Parathyroid adenoma (tissue), 2 donors: ENCODE results near the gene MRPL44.
"Not testable (repeated sequence)": the region's sequence is repeated elsewhere in the genome, so short reads cannot be mapped to it uniquely, and the experiment has no call there.

Experiments used
- H2AFZ ChIP-seq: fragments of 300-600 bp; sonication (generic); one replicate; pipeline ENCODE4 v1.7.0; 2017; ENCODE audit warnings: antibody characterized with exemption, mild to moderate bottlenecking
- H3K27ac ChIP-seq: fragments of 300-600 bp; sonication (generic); one replicate; pipeline ENCODE4 v1.7.0; 2017
- H3K27me3 ChIP-seq: fragments of 300-600 bp; sonication (generic); one replicate; pipeline ENCODE4 v1.7.0; 2017; ENCODE audit warnings: low read length; ENCODE audit not compliant: control insufficient read depth, insufficient read depth
- H3K36me3 ChIP-seq: fragments of 300-600 bp; sonication (generic); one replicate; pipeline ENCODE4 v1.7.0; 2017; ENCODE audit warnings: low read length; ENCODE audit not compliant: control insufficient read depth, insufficient read depth
- H3K4me1 ChIP-seq: fragments of 300-600 bp; sonication (generic); one replicate; pipeline ENCODE4 v1.7.0; 2017; ENCODE audit warnings: control low read depth
- H3K4me2 ChIP-seq: fragments of 300-600 bp; sonication (generic); one replicate; pipeline ENCODE4 v1.7.0; 2017; ENCODE audit warnings: low read length
- H3K4me3 ChIP-seq: fragments of 300-600 bp; sonication (generic); one replicate; pipeline ENCODE4 v1.7.0; 2017; ENCODE audit warnings: low read depth, low read length
- H3K79me2 ChIP-seq: fragments of 300-600 bp; sonication (generic); one replicate; pipeline ENCODE4 v1.7.0; 2017; ENCODE audit warnings: control low read depth
- H3K9ac ChIP-seq: fragments of 300-600 bp; sonication (generic); one replicate; pipeline ENCODE4 v1.7.0; 2017; ENCODE audit warnings: mild to moderate bottlenecking
- H3K9me3 ChIP-seq: fragments of 300-600 bp; sonication (generic); one replicate; pipeline ENCODE4 v1.7.0; 2017; ENCODE audit warnings: low read length; ENCODE audit not compliant: control insufficient read depth
- TF ChIP-seq, protein P1 (sequence below): fragments of 300-600 bp; sonication (generic); IDR thresholded peaks from one replicate; pipeline ENCODE4 v1.7.0; 2017; ENCODE audit warnings: antibody characterized with exemption, mild to moderate bottlenecking
- donor health status: primary hyperparathyroidism.

The MRPL44 gene

DNA sequence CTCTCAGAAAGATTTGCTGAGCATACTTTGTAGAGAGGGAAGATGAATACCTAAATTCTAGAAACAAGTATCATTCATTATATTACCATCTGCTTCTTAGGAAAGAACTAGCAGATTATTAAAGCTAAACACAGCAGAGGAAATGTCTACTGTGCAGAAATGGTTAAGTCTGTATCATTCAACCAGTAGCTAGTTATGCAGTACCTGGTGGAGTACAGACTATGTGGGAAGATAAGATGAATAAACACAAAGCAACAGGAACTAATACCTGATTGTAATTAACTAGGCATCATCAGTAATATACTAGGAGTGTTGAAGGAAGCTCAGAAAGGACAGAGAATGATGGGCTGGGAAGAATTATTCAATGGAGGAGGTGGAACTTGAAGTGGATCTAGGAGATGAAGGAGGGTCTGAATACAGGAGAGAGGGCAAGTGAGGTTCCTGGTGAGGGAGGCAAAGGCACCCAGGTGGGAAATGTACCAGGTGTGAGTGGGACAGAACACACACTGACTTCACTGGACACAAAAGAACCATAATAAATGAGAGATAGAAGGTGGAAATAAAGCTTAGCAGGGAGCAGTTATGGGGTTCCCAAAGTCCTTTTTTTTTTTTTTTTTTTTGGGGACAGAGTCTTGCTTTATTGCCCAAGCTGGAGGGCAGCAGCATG lies 21.7 kb upstream of the MRPL44 start:
- Histone ChIP-seq H2AFZ (no peak overlapping the region), H3K27ac (no peak overlapping the region), H3K27me3 (no peaks in the 10 kb centered on the region), H3K9ac (no peak overlapping the region), H3K79me2 (peaks cover 53% of the 10 kb centered on the region), H3K4me2 (no peak overlapping the region), H3K4me1 (peaks cover 32% of the 10 kb centered on the region), H3K9me3 (no peaks in the 10 kb centered on the region), H3K36me3 (no peaks in the 10 kb centered on the region), H3K4me3 (no peak overlapping the region)
- TF ChIP-seq, protein P1, sequence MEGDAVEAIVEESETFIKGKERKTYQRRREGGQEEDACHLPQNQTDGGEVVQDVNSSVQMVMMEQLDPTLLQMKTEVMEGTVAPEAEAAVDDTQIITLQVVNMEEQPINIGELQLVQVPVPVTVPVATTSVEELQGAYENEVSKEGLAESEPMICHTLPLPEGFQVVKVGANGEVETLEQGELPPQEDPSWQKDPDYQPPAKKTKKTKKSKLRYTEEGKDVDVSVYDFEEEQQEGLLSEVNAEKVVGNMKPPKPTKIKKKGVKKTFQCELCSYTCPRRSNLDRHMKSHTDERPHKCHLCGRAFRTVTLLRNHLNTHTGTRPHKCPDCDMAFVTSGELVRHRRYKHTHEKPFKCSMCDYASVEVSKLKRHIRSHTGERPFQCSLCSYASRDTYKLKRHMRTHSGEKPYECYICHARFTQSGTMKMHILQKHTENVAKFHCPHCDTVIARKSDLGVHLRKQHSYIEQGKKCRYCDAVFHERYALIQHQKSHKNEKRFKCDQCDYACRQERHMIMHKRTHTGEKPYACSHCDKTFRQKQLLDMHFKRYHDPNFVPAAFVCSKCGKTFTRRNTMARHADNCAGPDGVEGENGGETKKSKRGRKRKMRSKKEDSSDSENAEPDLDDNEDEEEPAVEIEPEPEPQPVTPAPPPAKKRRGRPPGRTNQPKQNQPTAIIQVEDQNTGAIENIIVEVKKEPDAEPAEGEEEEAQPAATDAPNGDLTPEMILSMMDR, result no peak

DNA sequence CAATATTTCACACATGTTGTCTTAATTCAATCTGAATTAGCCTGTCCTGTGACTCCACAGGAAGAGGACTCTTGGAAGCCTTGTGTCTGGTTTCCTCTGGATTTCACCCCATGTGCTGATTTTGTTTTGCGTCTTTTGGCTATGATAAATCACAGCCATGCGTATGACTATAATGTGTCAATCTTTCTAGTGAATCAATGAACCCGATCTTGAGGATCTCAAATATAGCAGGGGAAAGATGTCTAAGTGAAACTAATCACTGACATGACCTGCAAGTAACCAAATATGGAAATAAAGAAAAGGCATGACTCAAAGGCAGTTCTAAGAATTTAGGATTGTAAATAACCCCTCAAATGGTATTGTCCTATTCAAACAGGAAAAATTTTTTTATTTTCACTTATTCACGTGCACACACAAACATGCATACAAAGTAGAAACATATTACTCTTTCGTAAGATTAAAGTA lies 20.4 kb upstream of the MRPL44 start:
- Histone ChIP-seq H3K4me2 (no peak overlapping the region), H3K79me2 (peaks cover 59% of the 10 kb centered on the region), H3K9ac (no peak overlapping the region), H3K36me3 (no peaks in the 10 kb centered on the region), H3K27ac (peak overlapping the region; percentile 30), H3K4me3 (no peak overlapping the region), H3K27me3 (no peaks in the 10 kb centered on the region), H3K4me1 (peaks cover 22% of the 10 kb centered on the region), H2AFZ (no peak overlapping the region), H3K9me3 (no peaks in the 10 kb centered on the region)
- TF ChIP-seq, protein P1, result no peak

DNA sequence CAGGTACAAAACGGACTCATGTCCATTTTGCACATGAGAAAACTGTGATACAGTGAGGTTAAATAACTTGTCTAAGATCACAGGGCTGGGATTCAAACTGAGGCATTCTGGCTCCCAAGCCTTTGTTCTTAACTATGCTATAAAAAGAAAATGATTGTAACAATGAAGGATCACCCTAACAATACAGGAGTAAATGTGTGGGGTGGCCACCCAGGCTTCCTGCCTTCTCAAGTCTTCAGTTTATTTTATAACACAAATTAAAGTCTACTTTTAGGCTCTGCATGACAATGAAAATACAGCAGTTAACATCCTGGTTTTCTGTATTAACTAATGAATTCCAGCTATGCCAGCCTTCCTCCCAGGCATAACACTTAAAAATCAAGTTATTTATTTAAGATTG lies 19.7 kb upstream of the MRPL44 start:
- Histone ChIP-seq H3K4me1 (peaks cover 22% of the 10 kb centered on the region), H2AFZ (no peak overlapping the region), H3K4me3 (no peak overlapping the region), H3K27ac (no peak overlapping the region), H3K9ac (no peak overlapping the region), H3K36me3 (no peaks in the 10 kb centered on the region), H3K27me3 (no peaks in the 10 kb centered on the region), H3K9me3 (no peaks in the 10 kb centered on the region), H3K79me2 (peaks cover 58% of the 10 kb centered on the region), H3K4me2 (no peak overlapping the region)
- TF ChIP-seq, protein P1, result no peak

DNA sequence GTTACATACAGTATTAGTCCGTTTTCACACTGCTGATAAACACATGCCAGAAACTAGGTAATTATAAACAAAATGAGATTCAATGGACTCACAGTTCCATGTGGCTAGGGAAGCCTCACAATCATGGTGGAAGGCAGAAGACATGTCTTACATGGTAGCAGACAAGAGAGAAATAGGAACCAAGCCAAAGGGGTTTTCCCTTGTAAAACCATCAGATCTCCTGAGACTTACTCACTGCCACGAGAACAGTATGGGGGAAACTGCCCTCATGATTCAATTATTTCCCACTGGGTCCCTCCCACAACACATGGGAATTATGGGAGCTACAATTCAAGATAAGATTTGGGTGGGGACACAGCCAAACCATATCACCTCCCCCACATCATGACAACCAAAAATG lies 17.8 kb upstream of the MRPL44 start:
- H3K4me3 ChIP-seq, result not testable (repeated sequence)

DNA sequence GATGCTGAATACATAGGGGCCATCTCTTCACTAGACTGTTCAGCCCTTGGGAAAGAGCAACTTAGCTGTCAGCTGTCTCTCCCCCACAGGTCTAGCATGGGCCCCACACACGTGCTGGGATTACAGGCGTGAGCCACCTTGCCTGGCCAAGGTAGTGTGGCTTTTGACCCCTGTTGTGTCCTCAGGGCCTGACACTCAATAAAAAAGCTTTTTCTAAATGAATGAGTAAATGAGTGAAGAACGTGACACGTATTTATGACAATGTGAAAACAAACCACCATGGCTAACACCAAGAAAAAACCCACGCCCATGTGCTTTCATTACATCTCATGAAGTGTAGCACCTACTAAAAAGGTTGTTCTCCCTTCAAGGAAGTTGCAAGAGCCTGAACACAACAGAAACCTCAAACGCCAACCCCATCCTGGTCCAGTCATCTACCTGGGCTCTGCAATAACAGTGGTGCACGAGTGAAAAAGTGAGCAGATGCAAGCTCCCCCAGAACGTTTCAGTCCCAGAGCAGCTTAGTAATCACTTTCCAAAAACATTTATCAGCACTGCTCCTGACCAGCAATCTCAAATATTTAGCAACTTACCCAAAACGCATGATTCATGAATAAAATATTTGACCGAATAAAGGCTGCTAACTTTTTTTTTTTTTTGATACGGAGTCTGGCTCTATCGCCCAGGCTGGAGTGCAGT lies 15.5 kb upstream of the MRPL44 start:
- Histone ChIP-seq H3K4me1 (peaks cover 4% of the 10 kb centered on the region), H2AFZ (no peak overlapping the region), H3K79me2 (peaks cover 56% of the 10 kb centered on the region), H3K36me3 (no peaks in the 10 kb centered on the region), H3K27ac (no peak overlapping the region), H3K27me3 (no peaks in the 10 kb centered on the region), H3K9ac (no peak overlapping the region), H3K4me2 (no peak overlapping the region), H3K4me3 (no peak overlapping the region), H3K9me3 (no peaks in the 10 kb centered on the region)
- TF ChIP-seq, protein P1, result no peak

More for the DNA sequence above, 17.8 kb upstream of the MRPL44 start:
- H3K27me3 ChIP-seq, H2AFZ ChIP-seq, H3K9me3 ChIP-seq, H3K4me2 ChIP-seq, H3K9ac ChIP-seq, H3K27ac ChIP-seq, H3K36me3 ChIP-seq: not testable (repeated sequence)
- peaks cover 61% of the 10 kb centered on the region for H3K79me2 ChIP-seq
- peaks cover 18% of the 10 kb centered on the region for H3K4me1 ChIP-seq
